GM19193 (cell line): ENCODE results near the gene GABRB1.

Experiments used
- POLR2A ChIP-seq: IDR thresholded peaks from 4 replicates; pipeline ENCODE4 v1.6.1; 2011; ENCODE audit not compliant: insufficient read depth, insufficient read length; ENCODE audit errors: extremely low read depth

Gene GABRB1

DNA sequence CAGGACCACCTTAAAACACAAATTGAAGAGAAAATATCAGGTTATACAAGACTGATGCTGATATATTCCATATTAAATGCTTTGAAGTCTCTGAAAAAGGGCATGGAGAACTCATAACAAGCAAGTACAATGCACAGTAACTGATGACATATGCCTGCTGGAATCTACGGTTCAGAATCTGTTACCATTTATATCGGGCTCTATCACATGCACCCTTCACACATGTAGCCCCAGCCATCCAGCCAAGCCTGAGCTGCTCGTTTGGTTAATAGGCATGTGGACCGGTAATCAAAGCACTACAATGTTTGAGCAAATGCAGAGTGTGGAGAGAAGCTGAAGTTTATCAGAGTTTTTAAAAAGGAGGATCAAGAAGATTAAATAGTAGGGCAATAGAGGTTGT lies 420.3 kb downstream of the GABRB1 start:
- no peak for TF ChIP-seq POLR2A

DNA sequence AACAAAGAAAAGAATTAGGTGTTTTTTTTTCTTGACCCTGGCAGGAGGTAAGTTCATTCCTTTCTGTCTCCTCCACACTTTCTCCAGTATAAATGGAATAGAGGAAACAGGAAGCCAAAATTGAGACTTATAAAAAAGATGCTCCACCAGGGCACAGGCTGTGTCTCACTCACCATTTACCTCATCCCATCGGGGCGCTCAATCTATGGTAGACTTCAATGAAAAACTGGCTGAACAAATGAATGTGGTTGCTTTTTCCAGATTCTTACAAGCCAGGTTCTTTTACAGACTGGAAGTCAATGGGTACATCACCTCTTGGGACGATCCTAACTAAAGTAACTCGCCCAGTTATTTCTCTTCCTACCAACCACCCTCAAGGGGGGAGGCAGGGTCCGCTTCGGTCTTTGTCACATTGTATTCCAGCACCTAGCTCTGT lies 431.4 kb downstream of the GABRB1 start:
- TF ChIP-seq POLR2A: no peak

DNA sequence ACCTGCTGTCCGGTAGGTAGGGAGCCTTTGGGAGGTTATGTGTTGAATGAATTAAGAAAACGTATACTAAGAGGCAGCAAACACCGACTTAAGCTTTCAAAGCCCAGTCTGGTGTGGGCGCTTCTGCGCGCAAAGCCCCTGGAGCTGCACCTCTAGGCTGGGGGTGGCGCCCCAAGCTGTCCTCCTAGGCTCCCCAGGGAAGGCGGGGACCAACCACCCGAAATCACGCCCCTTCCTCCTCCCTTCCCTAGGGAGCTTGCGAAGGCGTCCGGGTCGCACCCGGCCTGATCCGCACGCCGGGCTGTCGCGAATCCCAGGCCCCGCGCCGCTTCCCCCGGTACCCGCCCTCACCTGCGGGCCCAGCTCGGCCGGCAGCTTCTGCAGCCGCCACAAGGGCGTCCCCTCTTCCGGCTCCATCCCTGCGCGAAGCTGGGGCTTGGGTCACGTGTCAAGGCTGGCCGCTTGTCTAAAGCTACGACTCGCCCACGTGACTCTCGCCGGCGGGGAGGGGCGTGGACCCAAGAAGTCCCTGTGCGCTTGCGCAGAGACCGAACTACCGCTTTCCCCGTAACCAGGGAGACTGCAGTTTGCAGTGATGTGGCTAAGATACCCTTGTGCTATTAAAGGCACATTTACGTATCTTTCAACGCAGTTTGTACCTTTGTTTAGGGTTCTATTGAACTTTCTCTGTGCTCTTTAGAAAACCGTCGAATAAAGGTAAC lies 432.0 kb downstream of the GABRB1 start, which contains the start of gene COMMD8:
Gene COMMD8 (minus strand): TSS at position 468 of the 722 bp plus-strand sequence. CDS start 51 bp downstream, at position 417.
- peak; percentile 89 for TF ChIP-seq POLR2A

DNA sequence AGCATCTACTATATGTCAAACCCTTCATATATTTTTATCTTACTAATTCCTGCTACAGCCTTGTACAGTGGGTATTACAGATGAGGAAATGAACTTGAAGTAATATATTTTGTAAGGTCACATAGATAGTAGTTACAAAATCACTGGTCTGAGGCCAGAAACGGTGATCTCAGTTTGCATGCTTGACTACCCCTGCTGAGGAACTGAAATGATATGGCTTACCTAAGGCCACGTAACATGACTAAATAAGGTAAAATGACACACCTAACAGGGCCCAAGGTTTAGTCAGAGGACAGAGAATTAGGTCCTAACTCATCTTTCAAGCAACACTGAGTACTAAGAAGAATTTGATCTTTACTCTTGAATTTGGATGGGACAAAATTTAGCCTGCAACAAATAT lies 433.6 kb downstream of the GABRB1 start:
- TF ChIP-seq POLR2A: no peak

DNA sequence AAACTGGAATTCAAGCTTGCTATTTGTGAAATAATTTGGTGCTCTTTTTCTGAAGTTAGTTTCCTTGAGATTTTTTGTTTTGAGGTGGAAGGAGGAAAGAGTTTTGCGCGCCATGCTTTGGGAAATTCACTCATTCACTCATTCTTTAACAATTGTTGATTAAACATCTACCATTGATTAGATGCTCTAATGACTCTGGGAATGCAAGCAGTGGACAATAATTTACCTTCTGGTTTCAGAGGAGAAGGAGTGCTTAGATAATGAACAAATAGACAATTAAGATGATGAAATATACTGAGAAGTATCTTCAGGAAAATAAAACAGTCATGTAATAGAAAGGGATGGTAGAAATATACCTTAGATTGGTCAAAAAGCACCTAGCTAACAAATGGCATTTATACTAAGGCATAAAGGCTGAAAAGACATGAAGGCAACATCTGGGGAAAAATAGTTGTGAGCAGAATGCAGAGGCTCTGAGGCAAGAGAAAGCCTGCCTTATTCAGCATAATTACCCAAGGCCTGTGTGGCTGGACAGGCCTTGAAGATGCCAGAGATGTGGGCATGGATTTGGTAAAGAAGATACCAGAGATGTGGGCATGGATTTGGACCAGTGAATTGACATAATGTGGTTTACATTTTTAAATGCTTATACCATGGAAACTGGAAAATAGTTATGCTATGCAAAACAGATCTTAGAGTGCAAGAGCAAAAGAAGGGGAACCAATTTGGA lies 434.9 kb downstream of the GABRB1 start:
- TF ChIP-seq POLR2A: no peak

DNA sequence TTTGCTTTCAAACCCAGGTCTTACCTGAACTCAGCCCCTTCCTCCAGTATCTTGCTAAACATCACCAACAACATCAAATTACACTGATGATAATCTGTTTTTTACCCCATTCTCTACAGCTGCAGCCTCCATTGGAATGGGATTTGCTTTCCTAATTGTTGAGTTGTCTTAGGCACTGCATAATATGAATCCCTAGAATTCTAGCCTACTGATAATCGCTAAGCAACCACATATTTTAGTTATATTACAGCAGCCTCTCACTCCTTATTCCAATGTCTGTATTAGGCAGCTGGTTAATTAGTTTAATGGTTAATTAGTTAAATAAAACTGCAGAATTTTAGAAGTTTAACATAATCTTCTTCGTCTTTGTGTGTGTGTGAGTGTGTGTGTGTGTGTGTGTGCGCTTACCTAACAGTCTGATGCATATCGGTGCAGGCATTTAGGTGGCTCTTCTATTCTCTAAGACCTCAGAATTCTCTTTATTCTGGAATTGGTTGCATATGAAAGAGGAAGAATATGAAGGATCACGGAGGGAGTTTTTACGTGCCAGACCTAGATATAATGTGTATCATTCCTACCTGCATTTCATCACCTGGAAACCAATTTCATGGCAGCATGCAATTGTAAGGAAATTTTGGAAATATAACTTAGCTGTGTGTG lies 437.5 kb downstream of the GABRB1 start:
- TF ChIP-seq POLR2A: no peak

DNA sequence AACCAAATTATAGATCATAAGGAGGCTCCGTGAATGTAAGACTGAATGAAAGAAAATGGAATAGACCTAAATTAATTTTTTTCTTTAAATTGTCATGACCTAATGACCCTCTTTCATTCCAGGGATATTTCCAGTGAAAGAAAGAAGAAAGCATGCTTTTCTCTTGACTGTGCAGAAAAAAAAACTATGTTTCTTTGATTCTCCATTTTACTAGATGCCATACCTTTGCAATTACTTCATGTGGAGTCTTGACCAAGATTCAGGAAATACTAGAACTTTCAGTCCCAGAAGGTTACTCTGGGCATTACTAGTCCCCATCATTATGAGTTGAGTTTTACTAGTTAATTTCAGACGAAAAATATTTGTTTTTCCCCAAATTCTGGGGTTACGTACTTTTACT lies 438.6 kb downstream of the GABRB1 start:
- no peak for TF ChIP-seq POLR2A

DNA sequence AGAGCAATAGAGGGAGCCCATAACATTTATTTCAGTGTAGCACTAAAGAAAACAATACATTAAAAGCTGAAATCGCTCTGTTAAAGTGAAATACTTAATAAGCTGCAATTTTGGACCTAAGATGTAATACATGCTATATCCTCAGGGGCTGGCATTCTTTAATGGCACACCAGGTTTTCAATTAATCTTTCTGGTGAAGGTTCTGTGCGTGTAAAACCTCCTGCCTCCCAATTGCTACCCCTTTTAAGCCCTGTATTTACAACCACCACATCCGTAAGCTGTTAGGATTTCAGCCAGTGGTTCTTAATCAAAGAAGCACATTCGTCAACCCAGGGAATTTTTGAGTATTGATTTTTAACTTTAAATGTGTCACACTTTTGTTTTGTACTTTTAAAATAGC lies 439.7 kb downstream of the GABRB1 start:
- no peak for TF ChIP-seq POLR2A

DNA sequence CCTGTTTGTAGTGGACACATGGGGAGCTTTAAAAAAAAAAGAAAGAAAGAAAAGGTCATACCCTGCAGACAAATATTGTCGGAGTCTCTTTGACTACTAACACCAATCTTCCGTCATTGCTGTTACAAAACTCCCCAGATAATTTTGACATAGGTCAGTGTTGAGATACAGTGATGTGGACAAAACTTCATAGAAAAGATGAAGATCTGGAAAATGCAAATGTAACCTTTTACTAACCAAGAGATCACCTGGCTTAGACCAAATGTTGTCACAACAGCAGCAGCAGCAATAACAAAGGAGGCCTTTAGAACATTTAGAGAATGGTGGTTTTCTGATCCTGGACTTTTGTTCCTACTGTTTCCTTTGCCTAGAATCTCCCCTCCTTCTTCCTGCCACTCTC lies 440.2 kb downstream of the GABRB1 start:
- no peak for TF ChIP-seq POLR2A

DNA sequence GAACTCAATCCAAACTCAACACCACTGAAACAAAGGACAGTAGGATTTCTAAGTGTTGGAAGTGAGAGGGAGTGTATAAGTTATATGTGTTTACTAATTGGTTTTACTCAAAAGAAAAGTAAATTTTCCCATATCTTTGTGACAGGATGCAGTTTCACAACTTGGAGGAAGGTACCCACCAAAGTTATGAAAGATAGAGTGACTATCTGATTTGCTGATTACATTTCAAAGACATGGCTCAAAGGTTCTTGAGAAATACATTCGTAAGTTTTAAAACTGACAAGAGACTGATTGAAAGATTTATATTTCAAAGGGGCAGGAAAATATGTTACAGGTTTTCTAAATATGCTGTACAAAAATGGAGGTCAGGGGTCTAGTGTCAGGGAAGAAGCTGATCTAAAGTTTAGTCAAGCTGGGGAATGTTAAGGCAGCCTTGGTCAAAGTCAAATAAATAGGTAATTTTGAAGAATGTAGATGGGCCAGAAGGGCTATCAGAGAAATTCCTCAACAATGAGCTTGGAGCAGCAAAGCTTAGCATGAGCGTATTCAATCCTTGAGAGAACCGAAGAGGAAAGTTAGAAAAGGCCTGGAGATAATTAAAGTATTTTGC lies 441.9 kb downstream of the GABRB1 start:
- TF ChIP-seq POLR2A: no peak

DNA sequence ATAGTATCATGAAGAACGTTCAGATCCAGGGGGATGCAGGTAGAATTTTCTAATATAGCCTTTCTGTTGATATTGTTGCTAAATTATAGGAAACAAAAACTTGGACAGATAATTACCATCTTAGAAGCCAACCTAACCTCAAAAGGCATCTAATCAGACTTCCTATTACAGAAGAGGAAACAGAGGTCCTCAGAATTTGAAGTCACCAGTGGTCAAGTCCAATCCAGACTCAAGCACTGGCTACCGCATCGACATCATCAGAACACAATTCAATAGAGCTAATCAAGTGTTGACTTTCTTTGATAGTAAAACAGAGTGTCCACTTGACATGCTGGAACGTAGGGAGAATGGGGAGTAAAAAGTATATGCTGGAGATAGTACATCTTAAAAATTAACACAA lies 443.4 kb downstream of the GABRB1 start:
- no peak for TF ChIP-seq POLR2A

DNA sequence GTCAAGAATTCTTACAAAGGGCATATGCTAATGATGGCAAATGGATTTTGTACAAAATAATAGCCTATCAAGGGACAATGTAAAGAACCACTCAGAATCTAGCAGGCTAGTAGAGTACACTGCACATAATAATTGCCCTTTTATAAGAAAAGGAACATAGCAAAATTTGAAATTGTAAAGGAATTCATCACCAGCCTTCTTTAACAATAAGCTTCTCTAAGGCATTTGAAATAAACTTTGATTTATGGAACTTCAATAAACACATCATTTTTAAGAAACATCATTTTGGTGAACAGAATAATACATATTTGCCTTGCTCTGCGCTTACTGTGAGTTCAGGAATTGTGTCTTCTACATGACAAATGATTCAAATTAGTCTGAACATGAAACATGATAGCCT lies 444.0 kb downstream of the GABRB1 start:
- no peak for TF ChIP-seq POLR2A
